Measurements from ENCODE around the gene GULP1.

DNA sequence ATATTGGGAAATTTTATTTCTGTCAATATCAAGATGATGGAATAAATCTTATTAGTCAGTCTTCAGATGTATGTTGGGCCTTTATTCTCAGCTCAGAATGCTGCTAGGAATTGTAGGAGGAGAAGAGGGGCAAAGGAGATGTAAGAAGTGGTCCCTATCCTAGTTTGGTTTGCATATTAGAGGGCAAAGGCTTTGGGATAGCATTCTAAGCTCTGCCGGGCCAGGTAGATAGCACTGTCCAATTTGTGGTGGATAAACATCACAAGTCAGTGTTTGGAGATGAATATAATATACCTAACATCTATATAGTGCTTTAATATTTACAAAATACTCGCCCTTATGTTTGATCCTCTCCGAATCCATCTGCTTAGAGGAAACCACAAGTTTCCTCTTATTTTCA lies 149.2 kb downstream of the GULP1 start:
- TF ChIP-seq POLR2A (IDR thresholded peaks at IDR 0.05) (no peak), POLR2AphosphoS5 (IDR thresholded peaks at IDR 0.05; ENCODE audit: insufficient read depth in 1 of 2, low read depth in 1 of 2) (no peak)
- TF ChIP-seq, protein P1, sequence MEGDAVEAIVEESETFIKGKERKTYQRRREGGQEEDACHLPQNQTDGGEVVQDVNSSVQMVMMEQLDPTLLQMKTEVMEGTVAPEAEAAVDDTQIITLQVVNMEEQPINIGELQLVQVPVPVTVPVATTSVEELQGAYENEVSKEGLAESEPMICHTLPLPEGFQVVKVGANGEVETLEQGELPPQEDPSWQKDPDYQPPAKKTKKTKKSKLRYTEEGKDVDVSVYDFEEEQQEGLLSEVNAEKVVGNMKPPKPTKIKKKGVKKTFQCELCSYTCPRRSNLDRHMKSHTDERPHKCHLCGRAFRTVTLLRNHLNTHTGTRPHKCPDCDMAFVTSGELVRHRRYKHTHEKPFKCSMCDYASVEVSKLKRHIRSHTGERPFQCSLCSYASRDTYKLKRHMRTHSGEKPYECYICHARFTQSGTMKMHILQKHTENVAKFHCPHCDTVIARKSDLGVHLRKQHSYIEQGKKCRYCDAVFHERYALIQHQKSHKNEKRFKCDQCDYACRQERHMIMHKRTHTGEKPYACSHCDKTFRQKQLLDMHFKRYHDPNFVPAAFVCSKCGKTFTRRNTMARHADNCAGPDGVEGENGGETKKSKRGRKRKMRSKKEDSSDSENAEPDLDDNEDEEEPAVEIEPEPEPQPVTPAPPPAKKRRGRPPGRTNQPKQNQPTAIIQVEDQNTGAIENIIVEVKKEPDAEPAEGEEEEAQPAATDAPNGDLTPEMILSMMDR (IDR thresholded peaks at IDR 0.05): no peak

All from vagina (tissue), 2 donors.